LoVo (cell line): ENCODE data around the gene SHPK.
"Not testable (repeated sequence)": the region's sequence is repeated elsewhere in the genome, so short reads cannot be mapped to it uniquely, and the experiment has no call there.

ENCODE experiments used
- DNase-seq: peaks from one replicate; pipeline ENCODE4 v3.0.0-alpha.2; 2016; ENCODE audit warnings: low spot score

The SHPK gene

GRCh38 chr17:3589784-3590183 is 46.3 kb downstream of the SHPK start:
- DNase-seq: no peak

- no peak for DNase-seq
Measured at GRCh38 chr17:3585826-3586225, 50.2 kb downstream of the SHPK start.

GRCh38 chr17:3583456-3583855 is 52.6 kb downstream of the SHPK start:
- DNase-seq: no peak

- DNase-seq: no peak
Measured at GRCh38 chr17:3582915-3583314, 53.1 kb downstream of the SHPK start.

GRCh38 chr17:3578667-3579066 is 57.4 kb downstream of the SHPK start:
- DNase-seq: not testable (repeated sequence)

GRCh38 chr17:3576970-3577369 is 59.1 kb downstream of the SHPK start:
- no peak for DNase-seq

GRCh38 chr17:3575511-3575910 is 60.5 kb downstream of the SHPK start:
- no peak for DNase-seq

GRCh38 chr17:3574231-3574630 is 61.8 kb downstream of the SHPK start:
- no peak for DNase-seq

GRCh38 chr17:3573246-3574100 is 62.6 kb downstream of the SHPK start:
- DNase-seq: no peak

- no peak for DNase-seq
Measured at GRCh38 chr17:3572231-3572630, 63.8 kb downstream of the SHPK start.

GRCh38 chr17:3571043-3571900 is 64.8 kb downstream of the SHPK start:
- DNase-seq: no peak

- no peak for DNase-seq
Measured at GRCh38 chr17:3569534-3570137, 66.4 kb downstream of the SHPK start.

- no peak for DNase-seq
Measured at GRCh38 chr17:3566551-3566950, 69.5 kb downstream of the SHPK start.

GRCh38 chr17:3565143-3565542 is 70.9 kb downstream of the SHPK start:
- no peak for DNase-seq

GRCh38 chr17:3564241-3564640 is 71.8 kb downstream of the SHPK start:
- not testable (repeated sequence) for DNase-seq

GRCh38 chr17:3559270-3559645 is 76.8 kb downstream of the SHPK start:
- DNase-seq: no peak

GRCh38 chr17:3558603-3559269 is 77.3 kb downstream of the SHPK start:
- DNase-seq: no peak
